ENCODE measurements around the gene ACSL5.

- no peak for TF ChIP-seq CTCF (IDR thresholded peaks at IDR 0.05)
- no peak for TF ChIP-seq POLR2A (IDR thresholded peaks at IDR 0.05)
These were observed 87.3 kb downstream of the ACSL5 start for GRCh38 chr10:112461029-112461887.
